GM19397 (cell line): Measurements from ENCODE around the gene ATP6V1E1.

Experiments
- ATAC-seq: cut with Tn5 transposase; IDR thresholded peaks from one replicate; pipeline ENCODE4 v1.9.1; 2021; ENCODE audit warnings: mild to moderate bottlenecking, moderate library complexity; ENCODE audit not compliant: unreplicated experiment

ATP6V1E1 gene

DNA sequence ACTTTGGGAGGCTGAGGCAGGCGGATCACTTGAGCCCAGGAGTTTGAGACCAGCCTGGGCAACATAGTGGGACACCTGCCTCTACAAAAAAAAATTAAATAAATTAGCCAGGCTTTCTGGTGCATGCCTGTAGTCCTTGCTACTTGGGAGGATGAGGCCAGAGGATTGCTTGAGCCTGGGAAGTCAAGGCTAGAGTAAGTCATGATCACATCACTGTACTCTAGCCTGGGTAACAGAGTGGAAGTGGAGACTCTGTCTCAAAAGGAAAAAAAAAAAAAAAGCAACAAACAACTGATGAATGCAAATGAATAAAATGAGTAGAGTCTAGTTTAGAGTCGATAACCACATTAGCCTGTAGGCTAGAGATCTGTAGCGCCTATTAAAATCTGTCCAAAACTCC is 6.1 kb upstream of the ATP6V1E1 start:
- ATAC-seq = no peak

DNA sequence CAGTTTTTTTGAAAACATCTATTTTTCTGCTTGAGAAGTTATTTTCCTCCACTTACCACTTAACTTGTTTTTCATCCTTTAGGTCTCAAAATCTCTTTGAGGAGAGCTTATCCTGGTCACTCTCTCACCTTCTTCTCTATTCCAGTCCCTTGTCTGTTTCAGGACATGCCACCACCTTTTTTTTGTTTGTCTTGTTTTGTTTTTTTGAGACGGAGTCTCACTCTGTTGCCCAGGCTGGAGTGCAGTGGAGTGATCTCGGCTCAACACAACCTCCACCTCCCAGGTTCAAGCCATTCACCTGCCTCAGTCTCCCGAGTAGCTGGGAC is 5.4 kb upstream of the ATP6V1E1 start:
- no peak for ATAC-seq

- ATAC-seq = no peak
Measured at GRCh38 chr22:17633217-17633997, 4.9 kb upstream of the ATP6V1E1 start.

DNA sequence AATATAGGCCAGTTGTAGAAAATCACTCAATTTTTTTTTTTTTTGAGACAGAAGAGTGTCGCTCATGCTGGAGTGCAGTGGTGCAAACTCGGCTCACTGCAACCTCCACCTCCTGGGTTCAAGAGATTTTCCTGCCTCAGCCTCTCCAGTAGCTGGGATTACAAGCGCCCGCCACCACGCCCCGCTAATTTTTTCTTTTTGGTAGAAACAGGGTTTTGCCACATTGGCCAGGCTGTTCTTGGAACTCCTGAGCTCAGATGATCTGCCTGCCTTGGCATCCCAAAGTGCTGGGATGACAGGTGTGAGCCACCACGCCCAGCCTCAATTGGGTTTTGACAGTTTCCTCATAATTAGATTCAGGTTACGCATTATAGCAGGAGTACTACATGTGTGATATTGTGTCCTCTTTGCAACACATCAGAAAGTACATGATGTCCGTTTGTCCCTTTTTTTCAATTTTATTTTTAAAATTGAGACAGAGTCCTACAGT is 2.6 kb upstream of the ATP6V1E1 start:
- ATAC-seq = no peak

GRCh38 chr22:17629641-17630040 is 1.1 kb upstream of the ATP6V1E1 start:
- ATAC-seq = no peak

DNA sequence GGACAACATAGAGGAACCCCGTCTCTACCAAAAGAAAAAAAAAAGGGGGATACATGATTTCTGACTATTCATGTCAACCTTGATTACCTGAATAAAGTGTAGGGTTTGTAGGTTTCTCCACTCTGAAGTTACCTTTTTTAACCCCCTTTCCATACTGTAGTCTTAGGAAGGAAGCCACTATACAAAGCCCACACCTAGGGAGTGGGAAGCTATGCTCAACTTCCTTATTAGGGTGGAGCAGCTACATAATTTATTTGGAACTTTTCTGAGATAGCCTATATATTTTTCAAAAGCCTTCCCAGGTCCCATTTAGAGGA is 582 bp upstream of the ATP6V1E1 start:
- ATAC-seq = no peak

DNA sequence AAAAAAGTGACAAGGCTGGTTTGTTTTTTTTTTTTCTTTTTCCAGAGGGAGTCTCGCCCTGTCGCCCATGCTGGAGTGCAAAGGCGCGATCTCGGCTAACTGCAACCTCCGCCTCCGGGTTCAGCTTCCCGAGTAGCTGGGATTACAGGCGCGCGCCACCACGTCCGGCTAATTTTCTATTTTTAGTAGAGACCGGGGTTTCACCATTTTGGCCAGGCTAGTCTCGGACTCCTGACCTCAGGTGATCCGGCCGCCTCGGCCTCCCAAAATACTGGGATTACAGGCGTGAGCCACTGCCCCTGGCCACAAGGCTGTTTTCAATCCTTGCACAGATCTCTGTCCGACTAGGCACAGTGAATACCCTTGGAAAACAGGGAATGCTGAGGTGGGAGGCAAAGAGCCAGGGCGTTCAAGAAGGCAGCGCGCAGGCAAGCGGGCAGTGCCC is 566 bp downstream of the ATP6V1E1 start:
- no peak for ATAC-seq

DNA sequence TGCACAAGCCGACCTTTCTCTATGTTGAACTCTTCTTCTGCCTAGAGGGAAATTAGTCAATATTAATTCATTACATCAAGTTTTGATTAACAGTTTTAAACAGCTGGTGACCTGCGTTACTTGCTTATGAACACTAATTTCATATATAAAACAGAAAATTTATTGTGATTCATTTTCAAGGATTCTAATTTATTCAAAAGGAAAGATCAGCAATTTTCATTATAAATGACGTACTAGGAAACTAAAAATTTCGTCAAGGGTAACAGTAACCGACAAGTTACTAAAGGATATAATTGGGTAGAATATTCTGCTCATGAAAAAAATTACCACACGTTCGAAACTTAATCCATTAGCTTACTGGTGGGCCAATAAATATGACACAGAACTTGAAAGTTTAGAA is 15.3 kb downstream of the ATP6V1E1 start:
- ATAC-seq = no peak

DNA sequence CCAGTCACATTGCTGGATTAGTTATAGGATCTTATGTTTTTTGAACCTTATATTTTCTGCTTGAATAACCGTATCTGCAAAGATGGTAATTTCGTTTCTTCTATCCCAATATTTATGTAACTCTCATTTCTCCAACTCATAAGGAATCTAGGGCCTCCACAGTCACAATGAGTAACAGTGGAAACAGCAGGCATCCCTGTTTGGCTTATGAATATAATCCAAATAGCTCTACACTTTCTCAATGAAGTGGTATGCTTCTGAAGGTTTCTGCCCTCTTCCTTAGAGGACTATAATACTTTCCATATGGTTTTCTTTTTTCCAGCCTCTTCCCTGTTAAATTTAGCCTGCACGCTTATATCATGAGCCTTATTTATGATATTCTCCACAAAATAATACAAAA is 16.5 kb downstream of the ATP6V1E1 start:
- no peak for ATAC-seq

DNA sequence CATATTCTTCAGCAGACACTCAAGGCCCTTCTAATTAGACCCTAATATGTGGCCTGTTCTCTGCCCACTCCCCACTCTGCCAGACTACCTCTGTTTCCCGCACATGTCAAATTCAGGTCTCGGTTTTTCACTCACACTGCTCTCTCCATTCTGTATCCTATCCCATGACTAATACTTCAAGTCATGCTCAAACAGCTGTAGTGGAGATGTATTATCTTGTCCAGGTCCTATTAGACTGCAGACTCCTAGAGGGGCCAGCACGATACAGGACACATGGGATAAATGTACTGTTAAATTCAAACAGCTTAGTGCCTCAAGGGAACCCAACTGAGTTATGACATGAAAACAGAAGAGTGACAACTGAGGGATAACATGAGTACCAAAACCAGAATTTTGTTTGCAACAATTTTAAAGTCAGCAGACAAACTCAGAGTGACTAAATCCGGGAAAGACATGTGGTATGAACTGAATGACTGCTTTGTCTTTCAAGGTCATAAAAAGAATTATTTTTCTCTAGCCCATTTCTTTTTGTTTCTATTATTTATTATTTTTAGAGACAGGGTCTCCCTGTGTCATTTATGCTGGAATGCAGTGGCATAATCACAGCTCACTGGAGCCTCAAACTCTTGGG is 20.5 kb downstream of the ATP6V1E1 start:
- no peak for ATAC-seq

GRCh38 chr22:17606496-17606895 is 22.1 kb downstream of the ATP6V1E1 start:
- ATAC-seq = no peak

GRCh38 chr22:17603668-17604067 is 24.9 kb downstream of the ATP6V1E1 start:
- no peak for ATAC-seq

DNA sequence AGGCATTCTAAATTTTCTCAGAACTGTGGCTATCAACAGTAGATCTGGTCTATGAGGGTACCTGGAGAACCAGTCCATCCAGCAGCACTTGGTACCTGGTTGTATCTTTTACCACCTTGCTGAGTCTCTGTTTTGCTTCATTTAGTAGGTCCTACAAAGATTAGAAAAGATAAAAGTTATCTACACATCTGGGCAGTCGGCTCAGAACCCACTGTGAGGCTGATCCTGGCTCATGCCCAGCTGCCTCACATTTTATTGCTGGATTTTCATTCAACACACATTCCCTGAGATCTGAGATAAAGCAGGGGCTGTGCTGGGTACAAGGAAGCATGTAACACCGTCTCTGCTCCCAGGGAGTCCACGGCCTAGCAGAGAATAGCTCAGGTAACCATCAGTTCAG is 27.5 kb downstream of the ATP6V1E1 start:
- ATAC-seq = no peak

- no peak for ATAC-seq
Measured at GRCh38 chr22:17598318-17598717, 30.2 kb downstream of the ATP6V1E1 start.

- ATAC-seq = no peak
Measured at GRCh38 chr22:17597217-17597616, 31.3 kb downstream of the ATP6V1E1 start.

GRCh38 chr22:17596226-17596625 is 32.3 kb downstream of the ATP6V1E1 start:
- no peak for ATAC-seq

- no peak for ATAC-seq
Measured at GRCh38 chr22:17592201-17592600, 36.3 kb downstream of the ATP6V1E1 start.

- ATAC-seq = no peak
Measured at GRCh38 chr22:17590586-17590985, 38.0 kb downstream of the ATP6V1E1 start.

DNA sequence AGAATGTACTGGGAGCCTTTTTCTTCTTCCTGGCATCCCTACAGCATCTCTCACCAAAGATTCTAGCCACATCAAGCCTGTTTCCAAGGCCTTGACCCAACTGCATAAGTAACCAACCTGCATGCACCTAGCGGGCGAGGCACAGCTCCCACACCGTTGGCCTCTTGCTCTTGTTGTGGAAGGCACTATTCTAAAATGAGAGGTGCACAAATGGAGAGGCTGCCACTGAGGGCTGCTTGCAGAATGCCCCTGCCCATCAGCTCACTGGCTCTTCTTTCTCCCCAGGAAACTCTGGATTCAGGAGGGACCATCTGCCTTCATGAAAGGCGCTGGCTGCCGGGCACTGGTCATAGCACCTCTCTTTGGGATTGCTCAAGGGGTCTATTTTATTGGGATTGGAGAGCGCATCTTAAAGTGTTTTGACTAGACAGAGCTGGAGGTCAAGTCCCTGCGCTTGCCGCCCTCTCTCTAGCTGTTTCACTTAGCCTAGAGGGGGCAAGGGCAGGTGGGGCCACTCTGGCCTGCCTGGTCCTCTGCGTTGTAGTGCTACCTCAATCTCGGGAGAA is 38.7 kb downstream of the ATP6V1E1 start:
- ATAC-seq = no peak

GRCh38 chr22:17588606-17589005 is 39.9 kb downstream of the ATP6V1E1 start:
- ATAC-seq = no peak

DNA sequence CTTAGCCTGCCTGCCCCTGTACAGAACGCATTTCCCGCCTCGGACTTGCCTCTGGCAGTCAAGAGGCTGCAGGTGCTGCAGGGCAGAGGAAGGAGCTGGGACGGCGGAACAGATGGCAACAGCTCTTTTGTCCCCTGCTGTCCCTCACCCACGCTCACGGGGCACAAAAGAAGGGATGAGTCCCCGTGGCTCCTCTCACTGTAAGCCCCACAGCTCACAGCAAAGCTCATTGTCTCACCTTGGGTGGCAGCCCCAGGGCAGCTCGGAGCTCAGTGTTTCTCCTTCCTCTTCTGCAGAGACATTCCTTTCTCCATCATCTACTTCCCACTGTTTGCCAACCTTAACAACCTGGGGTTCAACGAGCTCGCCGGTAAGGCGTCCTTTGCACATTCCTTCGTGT is 40.9 kb downstream of the ATP6V1E1 start:
- ATAC-seq = no peak

DNA sequence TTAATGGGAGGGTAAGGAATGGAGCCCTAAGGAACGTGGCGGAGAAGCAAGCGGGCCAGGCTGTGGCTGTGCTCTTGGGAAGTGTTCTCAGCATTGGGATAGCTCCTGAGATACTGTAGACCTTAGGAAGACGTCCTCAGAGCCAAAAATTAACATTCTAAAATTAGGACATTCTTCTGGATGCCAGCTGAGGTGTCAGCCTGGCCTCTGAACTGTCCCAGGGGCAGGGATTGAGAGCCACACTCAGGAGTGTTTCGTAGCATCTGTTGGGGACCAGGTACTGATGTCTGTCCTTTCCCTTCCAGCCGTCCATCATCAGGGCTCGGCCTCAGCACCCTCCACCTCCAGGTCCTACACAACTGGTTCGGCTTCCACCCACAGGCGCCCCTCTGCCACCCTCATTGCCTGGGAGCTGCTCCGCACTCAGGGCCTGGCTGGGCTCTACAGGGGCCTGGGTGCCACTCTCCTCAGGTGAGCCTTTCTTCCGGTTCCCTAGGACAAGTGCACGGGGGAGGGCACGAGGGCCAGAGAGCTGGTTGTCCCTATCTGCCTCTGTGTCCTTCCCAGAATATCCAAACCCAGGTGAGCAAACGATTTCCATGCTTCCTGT is 41.6 kb downstream of the ATP6V1E1 start:
- ATAC-seq = no peak
